SK-N-DZ (cell line): ENCODE measurements around the gene TAF8. TPM values are rescaled to one million over a fixed set of nuclear protein-coding genes. Genes with fewer than 3 reads are reported as not detected.
"Not testable (repeated sequence)": the region's sequence is repeated elsewhere in the genome, so short reads cannot be mapped to it uniquely, and the experiment has no call there.

Source experiments
- DNase-seq: peaks from one replicate; pipeline ENCODE4 v3.0.0-alpha.2; 2015; ENCODE audit warnings: low spot score
- polyA plus RNA-seq, 2 experiments: library from polyadenylated mRNA; depleted of rRNA; stranded (reverse); fragments of >200 nt; gene quantifications; 2 replicates each; pipeline ENCODE4 v1.2.3, GENCODE V29; 2014

The TAF8 gene, protein sequence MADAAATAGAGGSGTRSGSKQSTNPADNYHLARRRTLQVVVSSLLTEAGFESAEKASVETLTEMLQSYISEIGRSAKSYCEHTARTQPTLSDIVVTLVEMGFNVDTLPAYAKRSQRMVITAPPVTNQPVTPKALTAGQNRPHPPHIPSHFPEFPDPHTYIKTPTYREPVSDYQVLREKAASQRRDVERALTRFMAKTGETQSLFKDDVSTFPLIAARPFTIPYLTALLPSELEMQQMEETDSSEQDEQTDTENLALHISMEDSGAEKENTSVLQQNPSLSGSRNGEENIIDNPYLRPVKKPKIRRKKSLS
- polyA plus RNA-seq (2014; cell fraction: cytosol; rRNA removed), result 25.6 and 30.2 TPM in 2 replicates
- polyA plus RNA-seq (2014; cell fraction: nucleus; rRNA removed), result 13.6 and 21.1 TPM in 2 replicates

- peak; percentile 91 for DNase-seq
These were observed at the start of gene TAF8 for GRCh38 chr6:42050297-42051267. TAF8 (plus strand) TSS chr6:42050524; CDS start chr6:42050542, 18 bp downstream.

GRCh38 chr6:42001506-42001905, 48.8 kb upstream of the TAF8 start:
- DNase-seq, result no peak

GRCh38 chr6:42003658-42004057, 46.7 kb upstream of the TAF8 start:
- DNase-seq, result not testable (repeated sequence)

GRCh38 chr6:42007286-42008137, 42.8 kb upstream of the TAF8 start:
- no peak for DNase-seq

- not testable (repeated sequence) for DNase-seq
These were observed 42.2 kb upstream of the TAF8 start for GRCh38 chr6:42008138-42008528.

- DNase-seq, result no peak
These were observed 40.5 kb upstream of the TAF8 start for GRCh38 chr6:42009844-42010184.

GRCh38 chr6:42010185-42010891, 40.0 kb upstream of the TAF8 start:
- no peak for DNase-seq

DNA sequence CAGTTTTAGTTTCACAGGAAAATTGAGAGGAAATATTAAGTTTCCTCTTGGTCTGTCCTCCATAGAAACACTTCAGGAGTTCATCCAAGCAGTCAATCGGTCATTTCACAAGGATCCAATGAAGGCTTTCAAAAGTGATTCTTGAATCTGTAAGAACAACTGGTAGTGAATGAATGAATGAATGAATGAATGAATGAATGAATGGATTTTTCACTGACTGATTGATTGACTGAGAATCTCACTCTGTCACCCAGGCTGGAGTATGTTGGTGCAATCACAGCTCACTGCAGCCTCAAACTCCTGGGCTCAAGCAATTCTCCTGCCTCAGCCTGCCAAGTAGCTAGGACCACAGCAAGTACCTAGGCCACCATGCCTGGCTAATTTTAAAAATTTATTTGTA, 39.4 kb upstream of the TAF8 start:
- no peak for DNase-seq

- no peak for DNase-seq
These were observed 37.7 kb upstream of the TAF8 start for GRCh38 chr6:42012501-42013133.

DNA sequence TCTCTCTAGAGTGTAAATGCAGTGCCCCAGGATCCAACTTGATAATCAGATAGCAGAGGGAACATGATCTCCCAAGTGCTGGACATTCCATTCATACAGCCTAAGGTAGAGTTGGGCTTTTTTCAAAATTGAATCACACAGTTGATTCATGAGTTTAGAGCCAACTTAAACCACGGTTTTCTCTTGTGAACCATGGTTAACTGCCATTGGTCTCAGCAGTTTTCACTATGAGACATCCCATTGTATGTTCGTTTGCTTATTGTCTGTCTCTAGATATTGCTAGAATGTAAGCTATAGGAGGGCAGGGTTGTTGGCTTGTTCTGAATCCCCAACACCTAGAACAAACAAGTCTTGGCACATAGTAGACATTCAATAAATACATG, 37.2 kb upstream of the TAF8 start:
- no peak for DNase-seq

GRCh38 chr6:42017021-42017643, 33.2 kb upstream of the TAF8 start:
- no peak for DNase-seq

- DNase-seq, result no peak
These were observed 29.4 kb upstream of the TAF8 start for GRCh38 chr6:42020967-42021366.

GRCh38 chr6:42021847-42022754, 28.2 kb upstream of the TAF8 start:
- DNase-seq, result no peak

GRCh38 chr6:42022755-42023384, 27.5 kb upstream of the TAF8 start:
- DNase-seq, result no peak

- DNase-seq, result no peak
These were observed 25.1 kb upstream of the TAF8 start for GRCh38 chr6:42025066-42025844.

DNA sequence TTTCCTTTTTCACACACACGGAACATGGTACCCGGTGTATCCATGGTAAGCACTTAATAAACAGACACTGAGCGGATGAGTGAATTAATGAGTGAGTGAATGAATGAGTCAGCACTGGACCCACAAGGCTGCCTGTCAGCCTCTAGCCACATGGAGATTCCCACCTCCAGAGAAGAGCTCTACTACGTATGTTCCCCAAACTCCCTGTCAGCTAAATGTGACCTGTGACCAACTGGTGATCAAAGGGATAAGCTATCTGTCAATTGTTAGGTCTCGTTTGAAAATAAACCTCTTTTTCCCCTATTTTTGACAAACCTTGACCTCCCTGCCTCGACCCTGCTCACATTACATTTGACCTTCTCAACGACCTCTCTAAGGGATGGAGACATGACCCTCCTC, 24.5 kb upstream of the TAF8 start:
- DNase-seq, result no peak

DNA sequence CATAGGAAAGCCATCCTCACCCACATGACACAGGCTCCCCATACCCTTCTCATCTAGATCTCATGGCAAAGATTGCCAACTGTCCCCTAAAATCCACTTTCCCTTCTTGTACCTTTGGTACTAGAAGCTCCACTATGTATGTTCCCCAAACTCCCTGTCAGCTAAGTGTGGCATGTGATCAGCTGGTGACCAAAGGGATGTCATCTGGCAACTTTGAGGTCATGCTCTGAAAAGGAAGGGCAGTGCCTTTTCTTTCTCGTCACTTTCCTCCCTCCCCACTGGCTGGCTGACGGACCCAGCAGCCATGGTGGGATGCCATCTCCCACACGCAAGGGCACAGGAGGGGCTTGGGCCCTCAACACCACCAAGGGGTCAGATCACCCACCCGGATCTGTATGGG, 23.8 kb upstream of the TAF8 start:
- no peak for DNase-seq
